DND-41 (cell line): ENCODE measurements around the gene ABCG4.

Source experiments
- ATAC-seq: fragments of 200-7000 bp; cut with Tn5 transposase; 3 replicates; pipeline ENCODE4 v1.9.1; 2021; ENCODE audit warnings: low read depth; ENCODE audit not compliant: insufficient read depth
- DNase-seq: peaks from one replicate; pipeline ENCODE4 v3.0.0-alpha.2; 2020
- H2AFZ ChIP-seq: 2 replicates; pipeline ENCODE4 v1.6.0; 2012; ENCODE audit warnings: low read depth, low read length
- H3K27ac ChIP-seq: 2 replicates; pipeline ENCODE4 v1.5.1; 2012; ENCODE audit warnings: low read length, inconsistent platforms
- H3K27me3 ChIP-seq: fragments of 200-600 bp; sonication (generic); 2 replicates; pipeline ENCODE4 v1.6.0; 2012; ENCODE audit warnings: low read length, mild to moderate bottlenecking, inconsistent platforms; ENCODE audit not compliant: insufficient read depth, poor library complexity
- H3K36me3 ChIP-seq: 2 replicates; pipeline ENCODE4 v1.5.1; 2012; ENCODE audit warnings: low read length, inconsistent platforms; ENCODE audit not compliant: insufficient read depth
- H3K4me1 ChIP-seq: 2 replicates; pipeline ENCODE4 v1.5.1; 2012; ENCODE audit warnings: mild to moderate bottlenecking, low read length; ENCODE audit not compliant: insufficient read depth
- H3K4me2 ChIP-seq: 2 replicates; pipeline ENCODE4 v1.6.0; 2012; ENCODE audit warnings: mild to moderate bottlenecking, moderate library complexity, low read length, inconsistent platforms; ENCODE audit not compliant: insufficient read depth
- H3K4me3 ChIP-seq, 2 experiments: fragments of 200-600 bp in 1 of 2; shearing (Covaris generic) in 1 of 2; 2 replicates each; pipeline ENCODE4 v1.5.1; 2012 to 2016; ENCODE audit warnings: inconsistent platforms in 2 of 2, low read length in 2 of 2, mild to moderate bottlenecking in 2 of 2, low read depth in 1 of 2, moderate library complexity in 1 of 2
- H3K79me2 ChIP-seq: 2 replicates; pipeline ENCODE4 v1.6.0; 2012; ENCODE audit warnings: low read length, inconsistent platforms; ENCODE audit not compliant: insufficient read depth
- H3K9ac ChIP-seq: 2 replicates; pipeline ENCODE4 v1.6.0; 2012; ENCODE audit warnings: low read depth, mild to moderate bottlenecking, inconsistent platforms, low read length, moderate library complexity
- H3K9me3 ChIP-seq: 2 replicates; pipeline ENCODE4 v1.5.1; 2012; ENCODE audit warnings: low read length, moderate library complexity, mild to moderate bottlenecking, inconsistent platforms; ENCODE audit not compliant: insufficient read depth, severe bottlenecking
- H4K20me1 ChIP-seq: 2 replicates; pipeline ENCODE4 v1.6.0; 2012; ENCODE audit warnings: low read length; ENCODE audit not compliant: insufficient read depth
- EZH2 ChIP-seq: IDR thresholded peaks from 3 replicates; pipeline ENCODE4 v1.6.1; 2012; ENCODE audit warnings: borderline replicate concordance, low read depth, mild to moderate bottlenecking, moderate library complexity, low read length, inconsistent platforms; ENCODE audit not compliant: severe bottlenecking
- TF ChIP-seq, protein P1 (sequence below): IDR thresholded peaks from 2 replicates; pipeline ENCODE4 v1.5.1; 2012; ENCODE audit warnings: borderline replicate concordance, low read length, moderate library complexity, mild to moderate bottlenecking; ENCODE audit not compliant: poor library complexity, severe bottlenecking; ENCODE audit errors: extremely low read depth

Gene ABCG4

DNA sequence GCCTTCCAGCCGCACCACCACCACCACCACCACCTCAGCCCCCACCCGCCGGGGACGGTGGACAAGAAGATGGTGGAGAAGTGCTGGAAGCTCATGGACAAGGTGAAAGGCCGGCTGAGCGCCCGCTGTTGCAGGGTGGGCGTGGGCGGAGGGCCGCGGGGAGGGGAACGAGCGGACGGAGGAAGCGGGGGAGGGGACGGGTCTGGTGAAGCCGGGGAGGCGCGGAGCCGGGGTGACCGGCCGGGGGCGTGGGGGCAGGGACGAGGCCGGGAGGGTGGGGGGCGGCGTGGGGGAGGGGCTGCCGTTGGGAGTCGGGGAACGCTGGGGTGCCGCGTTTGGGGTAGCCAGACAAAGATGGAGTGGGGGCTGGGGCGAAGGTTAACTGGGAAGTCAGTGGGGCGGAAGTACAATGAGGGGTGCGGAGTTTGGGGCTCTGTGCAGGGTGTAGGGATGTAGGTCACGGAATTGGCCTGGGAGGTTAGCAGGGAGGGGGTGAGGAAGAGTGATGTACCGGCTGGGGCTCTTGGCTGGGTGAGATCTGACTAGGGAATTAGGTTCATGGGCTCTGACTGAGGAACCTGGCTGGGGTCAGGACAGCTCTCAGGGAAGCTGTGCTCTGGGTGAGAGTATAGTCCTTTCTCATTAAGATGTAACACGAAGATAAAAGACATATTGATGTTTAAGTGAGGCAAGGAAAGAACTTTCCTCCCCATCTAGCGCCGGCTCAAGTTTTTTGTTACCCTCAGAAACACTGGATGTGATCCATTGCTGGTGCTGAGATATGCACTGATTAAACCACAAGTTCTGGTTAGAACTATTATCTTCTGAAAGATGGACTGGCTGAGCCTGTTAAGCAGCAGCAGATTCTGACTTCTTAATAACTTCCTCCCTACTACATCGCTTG is 57.9 kb downstream of the ABCG4 start:
- Histone ChIP-seq H3K4me2 (peak overlapping the region; percentile 80), H3K27me3 (no peaks in the 10 kb centered on the region), H3K4me1 (peaks cover 38% of the 10 kb centered on the region), H3K9me3 (no peaks in the 10 kb centered on the region), H3K79me2 (peaks cover 55% of the 10 kb centered on the region), H3K4me3 (peak overlapping the region; percentile 98 to 100), H3K36me3 (no peaks in the 10 kb centered on the region; the same call in 1 of the 2 replicates), H3K27ac (peak overlapping the region; percentile 89), H4K20me1 (peaks cover 11% of the 10 kb centered on the region; the same call in 1 of the 2 replicates), H3K9ac (peak overlapping the region; percentile 97), H2AFZ (peak overlapping the region; percentile 98)
- no peak for TF ChIP-seq EZH2
- TF ChIP-seq, protein P1, sequence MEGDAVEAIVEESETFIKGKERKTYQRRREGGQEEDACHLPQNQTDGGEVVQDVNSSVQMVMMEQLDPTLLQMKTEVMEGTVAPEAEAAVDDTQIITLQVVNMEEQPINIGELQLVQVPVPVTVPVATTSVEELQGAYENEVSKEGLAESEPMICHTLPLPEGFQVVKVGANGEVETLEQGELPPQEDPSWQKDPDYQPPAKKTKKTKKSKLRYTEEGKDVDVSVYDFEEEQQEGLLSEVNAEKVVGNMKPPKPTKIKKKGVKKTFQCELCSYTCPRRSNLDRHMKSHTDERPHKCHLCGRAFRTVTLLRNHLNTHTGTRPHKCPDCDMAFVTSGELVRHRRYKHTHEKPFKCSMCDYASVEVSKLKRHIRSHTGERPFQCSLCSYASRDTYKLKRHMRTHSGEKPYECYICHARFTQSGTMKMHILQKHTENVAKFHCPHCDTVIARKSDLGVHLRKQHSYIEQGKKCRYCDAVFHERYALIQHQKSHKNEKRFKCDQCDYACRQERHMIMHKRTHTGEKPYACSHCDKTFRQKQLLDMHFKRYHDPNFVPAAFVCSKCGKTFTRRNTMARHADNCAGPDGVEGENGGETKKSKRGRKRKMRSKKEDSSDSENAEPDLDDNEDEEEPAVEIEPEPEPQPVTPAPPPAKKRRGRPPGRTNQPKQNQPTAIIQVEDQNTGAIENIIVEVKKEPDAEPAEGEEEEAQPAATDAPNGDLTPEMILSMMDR, result no peak
- ATAC-seq (peak; percentile 52), DNase-seq (peak; percentile 55)

DNA sequence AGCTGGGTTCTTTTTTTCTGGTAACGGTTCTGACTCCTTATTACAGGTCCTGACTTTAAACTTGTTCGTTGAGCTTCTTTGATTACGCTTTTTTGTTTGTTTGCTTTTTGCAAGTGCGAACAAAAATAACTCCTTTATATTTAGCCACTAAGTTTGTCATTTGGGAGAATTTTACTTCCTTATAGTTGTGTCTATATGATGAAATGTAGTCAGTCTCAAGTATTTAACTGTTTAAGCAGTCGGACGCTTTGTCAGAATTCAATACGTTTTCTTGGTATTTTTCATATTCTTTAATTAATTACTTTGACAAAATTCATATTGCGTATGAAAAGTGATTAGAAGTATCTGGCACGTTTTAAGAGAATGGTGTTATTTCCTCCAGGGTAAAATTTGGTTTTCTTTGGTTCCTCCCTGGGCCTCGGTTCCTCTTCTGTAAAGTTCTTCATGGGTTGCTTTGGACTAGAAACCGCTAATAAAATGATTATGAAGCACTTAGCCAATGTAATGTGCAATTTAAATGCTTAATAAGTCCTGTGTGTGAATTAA is 58.6 kb downstream of the ABCG4 start:
- Histone ChIP-seq H2AFZ (no peak overlapping the region), H3K36me3 (no peaks in the 10 kb centered on the region; the same call in 1 of the 2 replicates), H3K27ac (peak overlapping the region; percentile 73), H4K20me1 (peaks cover 11% of the 10 kb centered on the region; the same call in 1 of the 2 replicates), H3K9me3 (no peaks in the 10 kb centered on the region), H3K79me2 (peaks cover 62% of the 10 kb centered on the region), H3K4me2 (peak overlapping the region; percentile 80), H3K27me3 (no peaks in the 10 kb centered on the region), H3K4me3 (peak overlapping the region; percentile 98 to 100), H3K4me1 (peaks cover 38% of the 10 kb centered on the region), H3K9ac (peak overlapping the region; percentile 97)
- DNase-seq (no peak), ATAC-seq (no peak)
- TF ChIP-seq EZH2, result no peak
- TF ChIP-seq, protein P1, result no peak

DNA sequence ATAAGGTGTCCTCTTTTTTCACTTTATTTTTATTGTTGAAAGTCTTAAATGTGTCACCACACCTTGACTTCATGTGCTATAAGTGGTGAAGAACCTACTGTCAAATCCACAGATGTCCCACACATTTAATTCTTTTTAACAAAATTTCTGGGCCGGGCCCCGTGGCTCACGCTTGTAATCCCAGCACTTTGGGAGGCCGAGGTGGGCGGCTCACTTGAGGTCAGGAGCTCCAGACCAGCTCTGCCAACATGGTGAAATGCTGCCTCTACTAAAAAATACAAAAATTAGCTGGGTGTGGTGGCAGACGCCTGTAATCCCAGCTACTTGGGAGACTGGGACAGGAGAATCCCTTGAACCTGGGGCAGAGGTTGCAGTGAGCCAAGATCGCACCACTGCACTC is 60.3 kb downstream of the ABCG4 start:
- H2AFZ ChIP-seq, result no peak overlapping the region
- DNase-seq (no peak), ATAC-seq (no peak)
- no peak overlapping the region; a peak in 1 of 4 replicates for H3K4me3 ChIP-seq
- TF ChIP-seq EZH2, result no peak
- TF ChIP-seq, protein P1, result no peak
- H3K9me3 ChIP-seq, result no peaks in the 10 kb centered on the region
- no peak overlapping the region for H3K27ac ChIP-seq
- peaks cover 79% of the 10 kb centered on the region for H3K79me2 ChIP-seq
- H4K20me1 ChIP-seq, result peaks cover 16% of the 10 kb centered on the region; the same call in 1 of the 2 replicates
- no peaks in the 10 kb centered on the region for H3K27me3 ChIP-seq
- H3K4me2 ChIP-seq, result 0 out of 2 replicates have a peak overlapping the region, but pooled peaks have one; percentile 80
- peaks cover 38% of the 10 kb centered on the region for H3K4me1 ChIP-seq
- H3K9ac ChIP-seq, result no peak overlapping the region
- no peaks in the 10 kb centered on the region; the same call in 1 of the 2 replicates for H3K36me3 ChIP-seq
